Left lung (tissue), 10 donors: ENCODE results near the gene CNTFR. TPM values are rescaled to one million over a fixed set of nuclear protein-coding genes. Genes with fewer than 3 reads are reported as not detected.
A peak's percentile ranks its signal among the peaks of the same experiment; 100 is the strongest.

ENCODE experiments used
- ATAC-seq: fragments of 200-7000 bp; cut with Tn5 transposase; one replicate; pipeline ENCODE4 v1.9.1; 2020; ENCODE audit warnings: moderate library complexity
- DNase-seq, 4 donors: peaks; one replicate each; pipeline ENCODE4 v3.0.0-alpha.2; 2013 to 2020
- H3K27ac ChIP-seq, 2 donors: fragments of 200-600 bp; sonication (generic) in 1 of 2; one replicate each; pipeline versions ENCODE4 v1.5.0 to v1.8.0; 2020 to 2021
- H3K27me3 ChIP-seq, 2 donors: fragments of 200-600 bp; sonication (generic) in 1 of 2; one replicate each; pipeline versions ENCODE4 v1.5.0 to v1.8.0; 2020 to 2021
- H3K36me3 ChIP-seq, 2 donors: fragments of 200-600 bp; sonication (generic) in 1 of 2; one replicate each; pipeline versions ENCODE4 v1.5.0 to v1.8.0; 2020 to 2021
- H3K4me1 ChIP-seq, 2 donors: fragments of 200-600 bp; one replicate each; pipeline ENCODE4 v1.8.0; 2021
- H3K4me3 ChIP-seq, 2 donors: fragments of 200-600 bp; sonication (generic) in 1 of 2; one replicate each; pipeline versions ENCODE4 v1.5.0 to v1.8.0; 2020 to 2021; ENCODE audit warnings: mild to moderate bottlenecking in 1 of 2
- H3K9me3 ChIP-seq, 2 donors: fragments of 200-600 bp; sonication (generic) in 1 of 2; one replicate each; pipeline versions ENCODE4 v1.5.0 to v1.8.0; 2020 to 2021
- intact Hi-C, 2 donors: fragments of 100-400 bp; cut with DNase I; formaldehyde crosslinking; loops; one replicate each; pipeline versions ENCODE4 v1.11.2 to v1.14.2; 2022
- polyA plus RNA-seq, 6 donors: library from polyadenylated mRNA; unstranded; fragments of 120-200 nt; gene quantifications; one replicate each; pipeline ENCODE4 v1.2.1, GENCODE V29; 2013; ENCODE audit not compliant: insufficient read length in 6 of 6
- total RNA-seq, 2 donors: library from RNA; stranded (reverse); fragmentation: NEBNext Ultra II Directional; extraction: Animal tissue kit (Norgen Biotek cat#: 25700); gene quantifications; one replicate each; pipeline ENCODE4 v1.2.1, GENCODE V29; 2021
- TF ChIP-seq, protein P1 (sequence below), 2 donors: fragments of 200-600 bp; sonication (generic) in 1 of 2; IDR thresholded peaks; one replicate each; pipeline versions ENCODE4 v1.5.0 to v1.8.0; 2021; ENCODE audit warnings: antibody characterized with exemption in 2 of 2
- donor health status: DM: no; HTN: yes; CAD: no.
- donor health status: DM: no; HTN: no; CAD: no.

Gene CNTFR
- total and polyA plus RNA-seq, 8 donors, result 0.90 to 35.6 (median 26.9) TPM

DNA sequence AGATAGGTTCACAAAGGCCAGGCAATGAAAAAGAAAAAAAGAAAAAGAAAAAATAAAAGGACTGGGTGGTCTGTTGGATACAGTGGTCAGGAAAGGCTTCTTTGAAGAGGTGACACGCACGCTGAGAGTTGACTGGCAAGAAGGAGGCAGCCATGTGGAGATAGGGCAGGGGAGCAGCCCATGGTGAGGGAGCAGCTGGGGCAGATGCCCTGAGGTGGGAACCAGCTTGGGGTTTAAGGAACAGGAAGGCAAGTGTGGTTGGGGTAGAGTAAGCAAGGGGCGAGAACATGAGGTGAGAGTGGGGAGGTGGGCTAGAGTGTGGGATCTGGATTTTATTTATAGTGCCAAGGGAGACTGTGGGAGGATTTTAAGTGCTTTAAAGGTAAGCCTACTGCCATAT is 73.6 kb downstream of the CNTFR start:
- intact Hi-C loops, result no loop called here
- H3K4me1 ChIP-seq, result no peaks in the 10 kb centered on the region
- ATAC-seq, result no peak

GRCh38 chr9:34514816-34515215 is 74.7 kb downstream of the CNTFR start:
- Histone ChIP-seq H3K4me3 (no peak overlapping the region), H3K36me3 (no peaks in the 10 kb centered on the region), H3K9me3 (no peaks in the 10 kb centered on the region), H3K4me1 (no peaks in the 10 kb centered on the region), H3K27me3 (no peaks in the 10 kb centered on the region), H3K27ac (no peak overlapping the region)
- intact Hi-C loops, result no loop called here
- ATAC-seq, result no peak
- DNase-seq, result no peak
- TF ChIP-seq, protein P1, sequence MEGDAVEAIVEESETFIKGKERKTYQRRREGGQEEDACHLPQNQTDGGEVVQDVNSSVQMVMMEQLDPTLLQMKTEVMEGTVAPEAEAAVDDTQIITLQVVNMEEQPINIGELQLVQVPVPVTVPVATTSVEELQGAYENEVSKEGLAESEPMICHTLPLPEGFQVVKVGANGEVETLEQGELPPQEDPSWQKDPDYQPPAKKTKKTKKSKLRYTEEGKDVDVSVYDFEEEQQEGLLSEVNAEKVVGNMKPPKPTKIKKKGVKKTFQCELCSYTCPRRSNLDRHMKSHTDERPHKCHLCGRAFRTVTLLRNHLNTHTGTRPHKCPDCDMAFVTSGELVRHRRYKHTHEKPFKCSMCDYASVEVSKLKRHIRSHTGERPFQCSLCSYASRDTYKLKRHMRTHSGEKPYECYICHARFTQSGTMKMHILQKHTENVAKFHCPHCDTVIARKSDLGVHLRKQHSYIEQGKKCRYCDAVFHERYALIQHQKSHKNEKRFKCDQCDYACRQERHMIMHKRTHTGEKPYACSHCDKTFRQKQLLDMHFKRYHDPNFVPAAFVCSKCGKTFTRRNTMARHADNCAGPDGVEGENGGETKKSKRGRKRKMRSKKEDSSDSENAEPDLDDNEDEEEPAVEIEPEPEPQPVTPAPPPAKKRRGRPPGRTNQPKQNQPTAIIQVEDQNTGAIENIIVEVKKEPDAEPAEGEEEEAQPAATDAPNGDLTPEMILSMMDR (IDR thresholded peaks at IDR 0.05), result no peak

More for the DNA sequence above, 73.6 kb downstream of the CNTFR start:
- TF ChIP-seq, protein P1 (IDR thresholded peaks at IDR 0.05), result no peak
- Histone ChIP-seq H3K27ac (no peak overlapping the region), H3K9me3 (no peaks in the 10 kb centered on the region), H3K36me3 (no peaks in the 10 kb centered on the region), H3K4me3 (no peak overlapping the region), H3K27me3 (no peaks in the 10 kb centered on the region)
- no peak for DNase-seq

DNA sequence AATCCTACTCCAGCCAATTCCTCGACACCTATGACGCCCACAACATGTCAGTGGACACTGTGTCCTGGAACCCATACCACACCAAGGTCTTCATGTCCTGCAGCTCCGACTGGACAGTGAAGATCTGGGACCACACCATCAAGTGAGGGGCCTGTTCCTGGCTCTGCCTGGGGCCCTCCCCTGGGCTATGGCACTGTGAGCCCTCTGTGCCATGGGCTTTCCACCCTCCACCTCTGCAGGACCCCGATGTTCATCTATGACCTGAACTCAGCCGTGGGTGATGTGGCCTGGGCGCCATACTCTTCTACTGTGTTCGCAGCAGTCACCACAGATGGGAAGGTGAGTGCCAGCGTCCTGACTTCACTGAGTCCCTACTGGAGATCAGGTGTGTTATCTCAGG is 75.1 kb downstream of the CNTFR start:
- TF ChIP-seq, protein P1 (IDR thresholded peaks at IDR 0.05), result no peak
- DNase-seq, result no peak
- Histone ChIP-seq H3K27me3 (no peaks in the 10 kb centered on the region), H3K27ac (no peak overlapping the region), H3K4me3 (no peak overlapping the region), H3K9me3 (no peaks in the 10 kb centered on the region), H3K36me3 (no peaks in the 10 kb centered on the region), H3K4me1 (no peaks in the 10 kb centered on the region)
- no peak for ATAC-seq
- intact Hi-C loops, result no loop called here

DNA sequence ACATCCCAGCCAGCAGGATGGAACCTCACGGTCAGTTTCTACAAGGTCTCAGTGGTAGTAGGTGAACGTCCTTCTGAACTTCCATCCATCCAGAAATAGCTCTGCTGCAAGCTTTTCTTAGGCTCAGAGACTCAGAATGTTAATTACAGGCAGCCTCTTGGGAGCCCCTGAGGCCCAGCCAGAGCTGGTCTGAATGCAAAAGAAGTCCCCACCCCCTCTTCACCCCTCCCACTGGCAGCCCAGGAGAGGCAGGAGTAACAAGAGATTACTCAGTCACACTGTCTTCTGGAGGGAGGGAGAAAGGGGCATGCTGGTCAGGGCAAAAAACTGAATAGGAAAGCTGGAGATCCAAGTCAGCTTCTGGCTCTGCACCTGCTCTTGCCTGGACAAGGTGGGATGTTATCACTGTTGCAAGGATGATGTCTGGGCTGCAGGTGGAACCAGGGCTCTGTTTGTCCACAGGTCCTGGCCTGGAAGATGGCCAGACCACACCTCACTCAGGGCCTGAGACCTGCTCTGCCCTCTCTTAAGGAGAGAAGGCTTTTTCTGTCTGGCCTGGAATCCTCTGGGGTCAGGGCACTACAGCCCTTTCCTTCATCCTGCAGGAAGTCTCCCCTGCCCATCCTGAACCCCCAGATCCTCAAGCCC is 75.8 kb downstream of the CNTFR start:
- intact Hi-C loops, result no loop called here
- no peaks in the 10 kb centered on the region for H3K4me1 ChIP-seq
- TF ChIP-seq, protein P1 (IDR thresholded peaks at IDR 0.05), result no peak
- no peak overlapping the region for H3K4me3 ChIP-seq
- no peaks in the 10 kb centered on the region for H3K27me3 ChIP-seq
- no peak overlapping the region for H3K27ac ChIP-seq
- H3K9me3 ChIP-seq, result no peaks in the 10 kb centered on the region
- H3K36me3 ChIP-seq, result no peaks in the 10 kb centered on the region
- peak; percentile 73 for ATAC-seq
- no peak for DNase-seq

DNA sequence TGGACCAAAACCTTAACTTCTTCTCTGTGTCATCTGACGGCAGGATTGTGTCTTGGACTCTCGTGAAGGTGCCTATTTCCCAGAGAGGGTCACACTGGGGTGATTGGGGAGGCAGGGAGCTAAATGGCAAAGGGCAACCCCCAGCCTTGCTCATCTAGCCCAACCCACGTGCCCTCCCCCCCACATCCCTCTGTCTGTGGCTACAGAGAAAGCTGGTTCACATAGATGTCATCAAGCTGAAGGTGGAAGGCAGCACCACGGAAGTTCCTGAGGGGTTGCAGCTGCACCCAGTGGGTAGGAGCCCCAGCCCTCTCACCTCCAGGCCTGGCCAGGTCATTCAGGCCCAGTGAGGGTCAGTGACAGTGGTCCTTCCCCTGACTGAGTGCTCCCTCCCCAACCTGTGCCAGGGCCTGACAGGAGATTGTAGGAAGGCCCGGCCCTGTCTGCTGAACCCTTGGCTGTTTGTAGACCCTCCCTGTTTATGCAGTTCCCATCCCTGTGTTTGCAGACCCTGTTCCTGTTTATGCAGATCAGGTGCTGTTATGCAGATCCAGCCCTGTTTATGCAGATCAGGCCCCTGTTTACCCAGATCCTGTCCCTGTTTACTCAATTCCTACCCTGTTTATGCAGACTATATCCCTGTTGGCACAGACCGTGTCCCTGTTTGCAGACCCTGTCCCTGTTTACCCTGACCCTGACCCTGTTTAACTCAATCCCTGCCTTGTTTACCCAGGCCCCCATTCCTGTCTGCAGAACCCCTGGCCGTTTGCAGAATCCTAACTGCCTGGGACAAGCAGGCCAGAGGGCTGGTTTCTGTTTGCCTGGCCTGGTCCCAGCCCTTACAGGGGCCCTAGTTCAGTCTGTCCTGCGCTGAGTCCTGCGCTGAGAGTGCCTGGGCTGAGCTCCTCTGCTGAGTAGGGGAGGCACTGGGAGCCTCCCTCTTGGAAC is 77.1 kb downstream of the CNTFR start:
- intact Hi-C loops, result no loop called here
- H3K27me3 ChIP-seq, result no peaks in the 10 kb centered on the region
- ATAC-seq, result peak; percentile 50

More for the DNA sequence above, 77.1 kb downstream of the CNTFR start:
- no peak overlapping the region for H3K27ac ChIP-seq
- no peaks in the 10 kb centered on the region for H3K4me1 ChIP-seq
- TF ChIP-seq, protein P1 (IDR thresholded peaks at IDR 0.05), result no peak
- DNase-seq, result no peak
- no peak overlapping the region for H3K4me3 ChIP-seq
- H3K36me3 ChIP-seq, result no peaks in the 10 kb centered on the region
- no peaks in the 10 kb centered on the region for H3K9me3 ChIP-seq
